Colonic mucosa (tissue), 4 donors: Measurements from ENCODE around the gene ABLIM2. TPM values are rescaled to one million over a fixed set of nuclear protein-coding genes. Genes with fewer than 3 reads are reported as not detected.

Experiments
- DNase-seq: peaks from one replicate; pipeline ENCODE4 v3.0.0-alpha.2; 2020
- H3K27ac ChIP-seq: fragments of 200-600 bp; one replicate; pipeline ENCODE4 v1.8.0; 2021
- H3K27me3 ChIP-seq: fragments of 200-600 bp; one replicate; pipeline ENCODE4 v1.8.0; 2021
- H3K36me3 ChIP-seq: fragments of 200-600 bp; one replicate; pipeline ENCODE4 v1.8.0; 2021
- H3K4me1 ChIP-seq: fragments of 200-600 bp; one replicate; pipeline ENCODE4 v1.8.0; 2021; ENCODE audit warnings: mild to moderate bottlenecking
- H3K4me3 ChIP-seq: fragments of 200-600 bp; one replicate; pipeline ENCODE4 v1.8.0; 2021
- H3K9ac ChIP-seq, 2 donors: one replicate each; pipeline ENCODE4 v1.7.0; 2013; ENCODE audit warnings: control low read depth in 2 of 2, low read depth in 2 of 2, low read length in 2 of 2
- H3K9me3 ChIP-seq: fragments of 200-600 bp; one replicate; pipeline ENCODE4 v1.8.0; 2021
- intact Hi-C: fragments of 100-400 bp; cut with DNase I; formaldehyde crosslinking; loops from one replicate; pipeline ENCODE4 v1.14.1; 2022
- total RNA-seq, 2 donors: library from RNA; stranded (reverse); fragmentation: NEBNext Ultra II Directional in 1 of 2; extraction: Animal tissue kit (Norgen Biotek cat#: 25700) in 1 of 2; gene quantifications; one replicate each; pipeline ENCODE4 v1.2.1, GENCODE V29; 2021
- TF ChIP-seq, protein P1 (sequence below): fragments of 200-600 bp; IDR thresholded peaks from one replicate; pipeline ENCODE4 v1.8.0; 2022; ENCODE audit warnings: antibody characterized with exemption, mild to moderate bottlenecking
- donor health status: healthy.
- donor health status: DM: no; HTN: no; CAD: no.
- donor health status: DM: no; HTN: no; CAD: no.

ABLIM2 gene
- total RNA-seq, 2 donors from 2014 or later = 11.1 to 11.5 TPM

DNA sequence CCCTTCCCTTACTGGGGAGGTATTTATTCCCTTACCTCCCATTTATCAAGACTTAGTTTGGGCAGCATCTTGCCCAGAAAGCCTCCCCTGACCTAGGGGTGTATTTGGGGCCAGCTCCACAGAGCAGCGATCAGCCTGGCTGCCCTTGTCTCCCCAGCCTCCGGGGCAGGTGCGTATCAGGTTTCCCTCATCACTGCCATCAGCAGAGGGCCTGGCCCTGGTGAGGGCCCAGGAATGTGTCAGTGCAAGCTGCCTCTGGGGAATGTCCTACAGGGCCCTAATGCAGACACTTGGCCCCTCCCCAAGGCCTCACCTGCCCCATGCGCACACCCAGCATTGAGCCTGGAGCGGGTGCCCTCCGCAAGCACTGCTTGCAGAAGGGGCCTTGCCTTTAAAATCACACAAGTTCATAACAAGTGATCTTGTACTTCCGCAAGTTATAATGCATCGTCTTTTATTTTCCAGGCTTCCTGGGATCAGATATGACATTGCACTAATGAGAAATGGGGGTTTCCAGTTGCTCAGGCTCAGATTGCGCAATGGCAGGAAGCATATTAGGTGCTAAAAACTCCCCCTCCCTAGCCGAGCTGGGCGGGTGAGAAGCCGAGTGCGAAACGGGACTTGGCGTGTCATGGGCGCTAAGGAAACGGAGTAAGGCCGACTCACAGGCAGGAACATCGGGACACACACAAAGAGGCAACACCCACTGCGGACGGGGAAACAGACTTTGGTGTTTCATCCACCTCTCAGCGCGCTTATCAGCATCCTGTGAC, 193.5 kb downstream of the ABLIM2 start:
- TF ChIP-seq, protein P1, sequence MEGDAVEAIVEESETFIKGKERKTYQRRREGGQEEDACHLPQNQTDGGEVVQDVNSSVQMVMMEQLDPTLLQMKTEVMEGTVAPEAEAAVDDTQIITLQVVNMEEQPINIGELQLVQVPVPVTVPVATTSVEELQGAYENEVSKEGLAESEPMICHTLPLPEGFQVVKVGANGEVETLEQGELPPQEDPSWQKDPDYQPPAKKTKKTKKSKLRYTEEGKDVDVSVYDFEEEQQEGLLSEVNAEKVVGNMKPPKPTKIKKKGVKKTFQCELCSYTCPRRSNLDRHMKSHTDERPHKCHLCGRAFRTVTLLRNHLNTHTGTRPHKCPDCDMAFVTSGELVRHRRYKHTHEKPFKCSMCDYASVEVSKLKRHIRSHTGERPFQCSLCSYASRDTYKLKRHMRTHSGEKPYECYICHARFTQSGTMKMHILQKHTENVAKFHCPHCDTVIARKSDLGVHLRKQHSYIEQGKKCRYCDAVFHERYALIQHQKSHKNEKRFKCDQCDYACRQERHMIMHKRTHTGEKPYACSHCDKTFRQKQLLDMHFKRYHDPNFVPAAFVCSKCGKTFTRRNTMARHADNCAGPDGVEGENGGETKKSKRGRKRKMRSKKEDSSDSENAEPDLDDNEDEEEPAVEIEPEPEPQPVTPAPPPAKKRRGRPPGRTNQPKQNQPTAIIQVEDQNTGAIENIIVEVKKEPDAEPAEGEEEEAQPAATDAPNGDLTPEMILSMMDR = no peak
- Histone ChIP-seq H3K27ac (peak overlapping the region; percentile 46), H3K4me1 (peaks cover 5% of the 10 kb centered on the region), H3K9me3 (no peaks in the 10 kb centered on the region), H3K9ac (no peak overlapping the region), H3K4me3 (no peak overlapping the region), H3K27me3 (no peaks in the 10 kb centered on the region), H3K36me3 (no peaks in the 10 kb centered on the region)
- DNase-seq = no peak
- intact Hi-C loops = no loop called here

DNA sequence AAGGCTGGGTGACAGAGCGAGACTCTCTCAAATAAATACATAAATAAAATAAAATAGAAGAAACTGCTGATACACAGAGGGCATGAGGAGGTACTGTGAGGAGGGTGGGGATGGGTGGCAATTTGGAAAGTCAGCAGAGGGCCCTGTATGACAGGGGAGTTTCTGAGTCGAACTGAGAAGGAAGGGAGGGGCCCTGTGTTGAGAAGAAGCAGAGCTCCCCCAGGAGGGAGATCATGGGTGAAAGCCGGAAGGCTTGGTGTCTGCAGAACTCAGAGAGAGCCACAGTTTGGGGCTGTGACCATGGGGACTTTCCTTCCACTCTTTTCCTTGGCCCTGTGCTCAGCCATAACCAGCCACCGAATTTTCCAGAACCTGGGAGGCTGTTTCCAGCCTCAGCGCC, 194.2 kb downstream of the ABLIM2 start:
- TF ChIP-seq, protein P1 = no peak
- Histone ChIP-seq H3K27me3 (no peaks in the 10 kb centered on the region), H3K4me1 (peaks cover 5% of the 10 kb centered on the region), H3K4me3 (no peak overlapping the region), H3K27ac (peak overlapping the region; percentile 46), H3K9ac (no peak overlapping the region), H3K36me3 (no peaks in the 10 kb centered on the region), H3K9me3 (no peaks in the 10 kb centered on the region)
- intact Hi-C loops = no loop called here
- no peak for DNase-seq

DNA sequence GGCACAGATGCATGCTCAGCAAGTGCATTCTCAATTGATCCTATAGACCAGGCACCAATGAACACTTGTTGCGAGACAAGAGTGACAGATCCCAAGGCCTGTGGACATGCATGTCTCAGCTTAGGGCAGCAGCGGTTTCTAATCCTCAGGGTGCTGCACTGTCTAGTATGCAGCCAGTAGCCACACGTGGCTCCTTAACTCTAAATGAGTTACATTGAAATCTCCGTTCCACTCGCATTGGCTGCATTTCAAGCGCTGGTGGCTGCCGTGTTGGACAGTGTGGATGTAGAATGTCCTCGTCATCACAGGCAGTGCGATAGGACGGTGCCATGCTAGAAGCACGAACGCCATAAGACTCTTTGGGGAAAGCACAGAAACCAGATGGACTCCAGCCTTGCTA, 194.9 kb downstream of the ABLIM2 start:
- DNase-seq = no peak
- Histone ChIP-seq H3K36me3 (no peaks in the 10 kb centered on the region), H3K9me3 (no peaks in the 10 kb centered on the region), H3K4me3 (no peak overlapping the region), H3K27me3 (no peaks in the 10 kb centered on the region), H3K4me1 (no peaks in the 10 kb centered on the region), H3K9ac (no peak overlapping the region), H3K27ac (no peak overlapping the region)
- intact Hi-C loops = no loop called here
- TF ChIP-seq, protein P1 = no peak

DNA sequence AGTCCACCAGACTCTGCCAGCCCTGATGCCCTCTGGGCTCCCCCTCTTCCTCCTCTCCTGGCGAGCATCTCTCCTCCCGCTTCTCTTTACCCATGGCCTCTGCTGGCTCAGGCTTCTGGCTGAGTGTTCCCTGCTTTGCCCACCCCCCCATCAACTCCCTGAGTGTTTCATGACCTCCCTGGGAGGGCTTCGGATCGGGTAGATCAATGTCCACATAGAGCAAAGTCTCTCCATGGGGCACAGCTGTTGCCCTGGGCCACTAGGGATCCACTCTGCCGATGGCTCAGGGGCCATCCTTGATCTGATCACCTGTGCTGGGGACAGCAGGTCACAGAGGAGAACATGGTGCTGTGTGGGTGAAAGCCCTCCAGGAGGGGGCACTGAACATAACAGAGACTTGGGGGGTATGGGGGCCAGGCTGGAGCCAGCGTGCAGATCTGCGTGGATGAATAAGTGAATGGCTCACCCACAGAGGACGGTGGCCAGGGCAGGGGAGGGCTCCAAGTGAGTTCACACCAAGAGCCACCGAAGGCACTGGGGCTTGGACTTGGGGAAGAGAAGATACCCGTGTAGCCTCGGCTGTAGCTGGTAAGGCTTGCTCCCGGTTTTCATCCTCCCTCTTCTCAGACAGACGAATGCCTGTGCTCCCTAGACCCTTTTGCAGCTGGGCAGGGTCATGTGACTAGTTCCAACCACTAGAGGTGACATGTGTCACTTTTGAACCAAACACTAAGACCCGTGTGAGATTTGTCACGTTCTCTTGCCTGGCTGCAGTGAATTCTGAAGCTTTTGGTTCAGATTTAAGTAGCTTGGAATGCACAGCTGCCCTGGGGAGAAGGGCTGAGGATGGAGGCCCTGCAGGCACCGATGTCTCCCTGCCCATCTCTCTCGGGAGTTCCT, 195.8 kb downstream of the ABLIM2 start:
- intact Hi-C loops = no loop called here

More for the DNA sequence above, 195.8 kb downstream of the ABLIM2 start:
- Histone ChIP-seq H3K9me3 (no peaks in the 10 kb centered on the region), H3K4me3 (no peak overlapping the region), H3K9ac (no peak overlapping the region), H3K36me3 (no peaks in the 10 kb centered on the region), H3K27ac (no peak overlapping the region), H3K27me3 (no peaks in the 10 kb centered on the region), H3K4me1 (no peaks in the 10 kb centered on the region)
- TF ChIP-seq, protein P1 = no peak
- no peak for DNase-seq
